Measurements from ENCODE around the gene TTC17.

- TF ChIP-seq CTCF (IDR thresholded peaks at IDR 0.05), result no peak
- TF ChIP-seq EZH2 (IDR thresholded peaks at IDR 0.05; ENCODE audit: borderline replicate concordance, insufficient read depth, low read depth, low read length, poor library complexity, severe bottlenecking), result no peak
Observed at GRCh38 chr11:43382614-43383013, 23.9 kb downstream of the TTC17 start.
